Parathyroid adenoma (tissue), 2 donors: Measurements from ENCODE around the gene LCN10.

ENCODE experiments used
- H2AFZ ChIP-seq: fragments of 300-600 bp; sonication (generic); one replicate; pipeline ENCODE4 v1.7.0; 2017; ENCODE audit warnings: antibody characterized with exemption, mild to moderate bottlenecking
- H3K27ac ChIP-seq: fragments of 300-600 bp; sonication (generic); one replicate; pipeline ENCODE4 v1.7.0; 2017
- H3K27me3 ChIP-seq: fragments of 300-600 bp; sonication (generic); one replicate; pipeline ENCODE4 v1.7.0; 2017; ENCODE audit warnings: low read length; ENCODE audit not compliant: control insufficient read depth, insufficient read depth
- H3K36me3 ChIP-seq: fragments of 300-600 bp; sonication (generic); one replicate; pipeline ENCODE4 v1.7.0; 2017; ENCODE audit warnings: low read length; ENCODE audit not compliant: control insufficient read depth, insufficient read depth
- H3K4me1 ChIP-seq: fragments of 300-600 bp; sonication (generic); one replicate; pipeline ENCODE4 v1.7.0; 2017; ENCODE audit warnings: control low read depth
- H3K4me2 ChIP-seq: fragments of 300-600 bp; sonication (generic); one replicate; pipeline ENCODE4 v1.7.0; 2017; ENCODE audit warnings: low read length
- H3K4me3 ChIP-seq: fragments of 300-600 bp; sonication (generic); one replicate; pipeline ENCODE4 v1.7.0; 2017; ENCODE audit warnings: low read depth, low read length
- H3K79me2 ChIP-seq: fragments of 300-600 bp; sonication (generic); one replicate; pipeline ENCODE4 v1.7.0; 2017; ENCODE audit warnings: control low read depth
- H3K9ac ChIP-seq: fragments of 300-600 bp; sonication (generic); one replicate; pipeline ENCODE4 v1.7.0; 2017; ENCODE audit warnings: mild to moderate bottlenecking
- H3K9me3 ChIP-seq: fragments of 300-600 bp; sonication (generic); one replicate; pipeline ENCODE4 v1.7.0; 2017; ENCODE audit warnings: low read length; ENCODE audit not compliant: control insufficient read depth
- CTCF ChIP-seq: fragments of 300-600 bp; sonication (generic); IDR thresholded peaks from one replicate; pipeline ENCODE4 v1.7.0; 2017; ENCODE audit warnings: antibody characterized with exemption, mild to moderate bottlenecking
- donor health status: primary hyperparathyroidism.

Gene LCN10

GRCh38 chr9:136754626-136755301, 12.0 kb upstream of the LCN10 start:
- no peak overlapping the region for H3K4me2 ChIP-seq
- H3K79me2 ChIP-seq = no peaks in the 10 kb centered on the region
- no peak for TF ChIP-seq CTCF
- H3K4me1 ChIP-seq = no peaks in the 10 kb centered on the region
- H3K27me3 ChIP-seq = no peaks in the 10 kb centered on the region
- H3K27ac ChIP-seq = no peak overlapping the region
- H3K9ac ChIP-seq = no peak overlapping the region
- no peak overlapping the region for H2AFZ ChIP-seq
- H3K36me3 ChIP-seq = no peaks in the 10 kb centered on the region
- H3K4me3 ChIP-seq = no peak overlapping the region
- H3K9me3 ChIP-seq = no peaks in the 10 kb centered on the region

- Histone ChIP-seq H3K27ac (no peak overlapping the region), H3K27me3 (no peaks in the 10 kb centered on the region), H3K36me3 (no peaks in the 10 kb centered on the region), H2AFZ (no peak overlapping the region), H3K4me2 (no peak overlapping the region), H3K4me3 (no peak overlapping the region), H3K4me1 (no peaks in the 10 kb centered on the region), H3K9ac (no peak overlapping the region), H3K79me2 (no peaks in the 10 kb centered on the region), H3K9me3 (no peaks in the 10 kb centered on the region)
- no peak for TF ChIP-seq CTCF
Measured at GRCh38 chr9:136754059-136754572, 11.4 kb upstream of the LCN10 start.

GRCh38 chr9:136753371-136754058, 10.8 kb upstream of the LCN10 start:
- Histone ChIP-seq H3K36me3 (no peaks in the 10 kb centered on the region), H3K4me3 (no peak overlapping the region), H3K27ac (no peak overlapping the region), H3K4me1 (no peaks in the 10 kb centered on the region), H3K4me2 (no peak overlapping the region), H3K79me2 (no peaks in the 10 kb centered on the region), H3K9me3 (no peaks in the 10 kb centered on the region), H3K27me3 (no peaks in the 10 kb centered on the region), H3K9ac (no peak overlapping the region), H2AFZ (no peak overlapping the region)
- no peak for TF ChIP-seq CTCF

- Histone ChIP-seq H2AFZ (no peak overlapping the region), H3K9me3 (no peaks in the 10 kb centered on the region)
Measured at GRCh38 chr9:136751814-136752213, 9.1 kb upstream of the LCN10 start.

More at GRCh38 chr9:136751814-136752213, 9.1 kb upstream of the LCN10 start:
- no peaks in the 10 kb centered on the region for H3K4me1 ChIP-seq
- no peaks in the 10 kb centered on the region for H3K27me3 ChIP-seq
- H3K36me3 ChIP-seq = no peaks in the 10 kb centered on the region
- no peaks in the 10 kb centered on the region for H3K79me2 ChIP-seq
- H3K27ac ChIP-seq = no peak overlapping the region
- no peak overlapping the region for H3K4me3 ChIP-seq
- no peak overlapping the region for H3K4me2 ChIP-seq
- no peak for TF ChIP-seq CTCF
- H3K9ac ChIP-seq = no peak overlapping the region
